NB4 (cell line): ENCODE results near the gene KCNIP4.

Experiments used
- DNase-seq: peaks from one replicate; pipeline ENCODE4 v3.0.0; 2010; ENCODE audit warnings: low read depth
- H3K4me3 ChIP-seq: one replicate; pipeline ENCODE4 v1.5.1; 2011; ENCODE audit warnings: mild to moderate bottlenecking, low read depth, low read length, moderate library complexity
- MYC ChIP-seq: IDR thresholded peaks from 2 replicates; pipeline ENCODE4 v1.6.1; 2011; ENCODE audit warnings: low read depth, low read length
- POLR2A ChIP-seq: IDR thresholded peaks from 2 replicates; pipeline ENCODE4 v1.6.1; 2011; ENCODE audit warnings: mild to moderate bottlenecking; ENCODE audit not compliant: insufficient read length; ENCODE audit errors: extremely low read depth
- TF ChIP-seq, protein P1 (sequence below): IDR thresholded peaks from one replicate; pipeline ENCODE4 v1.5.1; 2012; ENCODE audit warnings: low read depth, low read length
- TF ChIP-seq, protein P2 (sequence below): IDR thresholded peaks from 2 replicates; pipeline ENCODE4 v1.6.1; 2011; ENCODE audit warnings: low read depth, low read length

KCNIP4 gene

DNA sequence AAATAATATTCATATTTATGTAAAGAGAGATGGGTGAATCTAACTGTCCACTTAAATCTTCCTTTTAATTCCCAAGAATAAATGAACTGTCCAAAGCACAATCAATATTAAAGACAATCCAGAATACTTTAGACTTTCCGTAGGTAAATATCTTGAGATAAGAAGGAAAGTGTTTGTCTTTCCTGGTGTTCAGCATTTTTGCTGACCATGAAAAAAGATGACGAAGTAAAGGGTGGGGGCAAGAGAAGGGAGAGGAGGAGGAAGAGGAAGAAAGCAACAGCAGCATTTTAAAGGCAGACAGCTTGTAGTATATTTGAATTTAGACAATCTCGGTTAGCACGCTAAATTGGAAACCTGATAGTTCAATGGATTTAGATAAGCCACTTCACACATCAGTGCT lies 498.2 kb downstream of the KCNIP4 start:
- no peak for DNase-seq
- H3K4me3 ChIP-seq, result no peak overlapping the region
- no peak for TF ChIP-seq MYC
- no peak for TF ChIP-seq POLR2A
- TF ChIP-seq, protein P1, sequence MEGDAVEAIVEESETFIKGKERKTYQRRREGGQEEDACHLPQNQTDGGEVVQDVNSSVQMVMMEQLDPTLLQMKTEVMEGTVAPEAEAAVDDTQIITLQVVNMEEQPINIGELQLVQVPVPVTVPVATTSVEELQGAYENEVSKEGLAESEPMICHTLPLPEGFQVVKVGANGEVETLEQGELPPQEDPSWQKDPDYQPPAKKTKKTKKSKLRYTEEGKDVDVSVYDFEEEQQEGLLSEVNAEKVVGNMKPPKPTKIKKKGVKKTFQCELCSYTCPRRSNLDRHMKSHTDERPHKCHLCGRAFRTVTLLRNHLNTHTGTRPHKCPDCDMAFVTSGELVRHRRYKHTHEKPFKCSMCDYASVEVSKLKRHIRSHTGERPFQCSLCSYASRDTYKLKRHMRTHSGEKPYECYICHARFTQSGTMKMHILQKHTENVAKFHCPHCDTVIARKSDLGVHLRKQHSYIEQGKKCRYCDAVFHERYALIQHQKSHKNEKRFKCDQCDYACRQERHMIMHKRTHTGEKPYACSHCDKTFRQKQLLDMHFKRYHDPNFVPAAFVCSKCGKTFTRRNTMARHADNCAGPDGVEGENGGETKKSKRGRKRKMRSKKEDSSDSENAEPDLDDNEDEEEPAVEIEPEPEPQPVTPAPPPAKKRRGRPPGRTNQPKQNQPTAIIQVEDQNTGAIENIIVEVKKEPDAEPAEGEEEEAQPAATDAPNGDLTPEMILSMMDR, result no peak
- TF ChIP-seq, protein P2, sequence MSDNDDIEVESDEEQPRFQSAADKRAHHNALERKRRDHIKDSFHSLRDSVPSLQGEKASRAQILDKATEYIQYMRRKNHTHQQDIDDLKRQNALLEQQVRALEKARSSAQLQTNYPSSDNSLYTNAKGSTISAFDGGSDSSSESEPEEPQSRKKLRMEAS, result no peak

DNA sequence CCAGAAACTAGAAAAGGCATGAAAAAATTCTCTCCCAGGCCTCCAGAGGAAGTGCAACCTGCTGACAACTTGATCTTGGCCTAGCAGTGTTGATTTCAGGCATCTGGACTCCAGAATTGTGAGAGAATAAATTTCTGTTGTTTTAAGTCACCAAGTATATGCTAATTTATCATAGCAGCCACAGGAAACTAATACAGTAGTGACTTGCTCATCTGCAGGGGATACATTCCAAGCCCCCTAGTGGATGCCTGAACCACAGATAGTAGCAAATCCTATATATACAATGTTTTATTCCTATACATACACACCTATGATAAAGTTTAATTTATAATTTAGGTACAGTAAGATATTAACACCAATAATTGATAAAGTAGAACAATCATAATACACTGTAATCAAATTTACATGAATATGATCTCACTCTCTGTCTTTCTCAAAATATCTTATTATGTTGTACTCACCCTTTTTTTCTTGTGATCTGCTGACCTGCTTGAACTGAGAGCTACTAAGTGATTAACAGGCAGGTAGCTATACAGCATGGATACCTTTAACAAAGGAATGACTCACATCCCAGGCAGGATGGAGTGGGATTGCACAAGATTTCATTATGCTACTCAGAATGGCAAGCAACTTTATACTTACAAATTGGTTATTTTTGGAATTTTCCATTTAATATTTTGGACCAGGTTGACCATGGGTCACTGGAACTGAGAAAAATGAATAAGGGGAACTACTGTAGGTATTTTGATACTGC lies 501.1 kb downstream of the KCNIP4 start:
- TF ChIP-seq POLR2A (no peak), MYC (no peak)
- TF ChIP-seq, protein P2, result no peak
- TF ChIP-seq, protein P1, result peak; percentile 25
- no peak overlapping the region for H3K4me3 ChIP-seq
- DNase-seq, result no peak

DNA sequence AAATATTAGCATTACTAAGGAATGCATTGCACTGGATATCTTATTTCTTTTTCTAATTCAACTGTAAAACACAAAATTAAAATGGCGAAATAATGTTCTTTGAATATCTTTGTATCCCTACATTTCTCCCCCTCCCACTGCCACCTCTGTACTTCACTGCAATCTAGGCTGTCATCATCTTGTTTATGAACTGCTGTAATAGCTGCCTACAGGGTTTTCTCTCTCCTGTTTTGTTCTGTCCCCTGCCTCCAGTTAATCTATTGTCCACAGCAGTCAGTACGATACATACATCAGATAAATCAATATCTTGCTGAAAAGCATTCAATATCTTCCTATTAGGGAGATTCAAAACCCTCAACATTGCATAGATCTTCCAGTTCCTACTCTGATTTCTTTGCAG lies 528.4 kb downstream of the KCNIP4 start:
- TF ChIP-seq, protein P1, result no peak
- TF ChIP-seq POLR2A (no peak), MYC (no peak)
- TF ChIP-seq, protein P2, result no peak
- no peak for DNase-seq
- H3K4me3 ChIP-seq, result no peak overlapping the region

DNA sequence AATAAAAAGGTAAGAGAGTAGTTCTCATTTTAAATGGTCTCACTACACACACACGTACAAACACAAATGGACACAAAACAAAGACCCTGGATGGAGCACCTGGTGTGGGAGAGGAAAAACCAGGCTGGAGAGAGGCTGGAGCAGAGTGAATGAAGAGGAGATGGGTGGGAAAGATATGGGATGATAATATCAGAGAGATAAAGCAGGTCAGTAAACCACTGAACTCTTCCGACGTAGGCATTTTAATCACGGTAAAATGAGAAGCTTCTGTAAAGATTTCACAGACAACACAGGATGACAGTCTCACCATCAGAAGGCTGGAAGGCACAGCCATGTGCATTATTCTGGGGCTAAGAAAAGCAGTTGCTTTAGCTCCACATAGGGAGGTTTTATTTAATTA lies 532.8 kb downstream of the KCNIP4 start:
- DNase-seq, result no peak
- H3K4me3 ChIP-seq, result no peak overlapping the region
- TF ChIP-seq, protein P1, result no peak
- TF ChIP-seq, protein P2, result no peak
- TF ChIP-seq MYC, result no peak
- no peak for TF ChIP-seq POLR2A

DNA sequence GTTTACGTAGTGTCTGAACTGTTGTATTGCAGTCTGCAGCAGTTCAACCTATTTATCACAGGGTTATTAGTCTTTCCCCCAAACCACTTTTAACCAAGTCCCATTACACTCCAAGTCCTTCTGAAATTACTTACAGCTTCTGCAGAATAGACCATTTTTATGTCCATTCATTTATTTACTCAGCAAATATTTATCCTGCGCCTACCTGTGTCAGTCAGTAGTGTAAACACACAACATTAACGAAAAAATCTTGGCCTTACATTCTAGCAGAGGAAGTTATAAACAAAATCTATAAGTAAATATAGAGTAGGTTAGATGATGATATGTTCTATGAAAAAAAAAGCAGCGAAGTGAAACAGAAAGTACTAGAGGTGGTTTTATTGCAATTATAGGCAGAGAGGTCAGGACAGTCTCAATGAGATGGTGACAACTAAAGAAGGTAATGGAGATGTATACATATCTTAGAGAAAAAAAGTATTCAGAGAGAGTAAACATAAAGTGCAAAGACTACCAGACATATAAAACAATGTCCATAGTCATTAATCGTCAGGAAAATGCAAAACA lies 534.7 kb downstream of the KCNIP4 start:
- TF ChIP-seq POLR2A, result no peak
- TF ChIP-seq, protein P2, result no peak
- no peak for TF ChIP-seq MYC
- TF ChIP-seq, protein P1, result no peak
- no peak for DNase-seq
- H3K4me3 ChIP-seq, result no peak overlapping the region
